Mesendoderm (in vitro differentiated cells): ENCODE data around the gene GABRG3.

Source experiments
- DNase-seq: peaks from one replicate; pipeline ENCODE4 v3.0.0; 2013
- H2AK5ac ChIP-seq: 2 replicates; pipeline ENCODE4 v1.6.1; 2013; ENCODE audit warnings: low read length, inconsistent platforms
- H2BK120ac ChIP-seq: 2 replicates; pipeline ENCODE4 v1.6.1; 2013; ENCODE audit warnings: low read depth, mild to moderate bottlenecking, low read length, moderate library complexity, mixed read lengths
- H2BK15ac ChIP-seq: replicated peaks from 2 replicates; pipeline ENCODE4 v1.6.1; 2013; ENCODE audit warnings: low read depth, mild to moderate bottlenecking, moderate library complexity
- H2BK5ac ChIP-seq: 2 replicates; pipeline ENCODE4 v1.6.1; 2013; ENCODE audit warnings: low read length, inconsistent platforms
- H3K18ac ChIP-seq: 2 replicates; pipeline ENCODE4 v1.6.1; 2013; ENCODE audit warnings: mild to moderate bottlenecking, low read length, mixed read lengths
- H3K23ac ChIP-seq: one replicate; pipeline ENCODE4 v1.6.1; 2013; ENCODE audit warnings: low read length
- H3K27ac ChIP-seq: 2 replicates; pipeline ENCODE4 v1.5.1; 2013; ENCODE audit warnings: low read depth, mild to moderate bottlenecking, inconsistent platforms, low read length, moderate library complexity
- H3K27me3 ChIP-seq: 2 replicates; pipeline ENCODE4 v1.6.1; 2013; ENCODE audit warnings: low read length, control low read depth, mild to moderate bottlenecking, inconsistent platforms; ENCODE audit not compliant: insufficient read depth, poor library complexity
- H3K36me3 ChIP-seq: 2 replicates; pipeline ENCODE4 v1.6.1; 2013; ENCODE audit warnings: low read length, inconsistent platforms; ENCODE audit not compliant: control insufficient read depth, insufficient read depth
- H3K4ac ChIP-seq: one replicate; pipeline ENCODE4 v1.6.1; 2013; ENCODE audit warnings: low read depth, mild to moderate bottlenecking, low read length, moderate library complexity
- H3K4me1 ChIP-seq: 2 replicates; pipeline ENCODE4 v1.6.1; 2013; ENCODE audit warnings: low read depth, low read length, inconsistent platforms; ENCODE audit not compliant: control insufficient read depth
- H3K4me2 ChIP-seq: 2 replicates; pipeline ENCODE4 v1.6.1; 2013; ENCODE audit warnings: low read length
- H3K4me3 ChIP-seq: 2 replicates; pipeline ENCODE4 v1.5.1; 2013; ENCODE audit warnings: mild to moderate bottlenecking, low read length
- H3K56ac ChIP-seq: one replicate; pipeline ENCODE4 v1.6.1; 2013; ENCODE audit warnings: low read length
- H3K79me1 ChIP-seq: 2 replicates; pipeline ENCODE4 v1.6.1; 2013; ENCODE audit warnings: low read length, inconsistent platforms
- H3K79me2 ChIP-seq: 2 replicates; pipeline ENCODE4 v1.6.1; 2013; ENCODE audit warnings: mild to moderate bottlenecking, low read length; ENCODE audit not compliant: control insufficient read depth, insufficient read depth
- H3K9ac ChIP-seq: 2 replicates; pipeline ENCODE4 v1.6.1; 2013; ENCODE audit warnings: low read length, inconsistent platforms
- H4K5ac ChIP-seq: one replicate; pipeline ENCODE4 v1.6.1; 2013; ENCODE audit warnings: low read length
- H4K8ac ChIP-seq: one replicate; pipeline ENCODE4 v1.6.1; 2013; ENCODE audit warnings: low read depth, mild to moderate bottlenecking, control low read depth, low read length, moderate library complexity
- WGBS: extraction: QIAGEN DNeasy Blood & Tissue Kit; methylation state at CpG from one replicate; pipeline ENCODE4 v1.1.7; 2013; ENCODE audit warnings: low lambda C conversion rate, missing lambda C conversion rate; ENCODE audit not compliant: insufficient coverage; ENCODE audit errors: extremely low coverage; 5-methylcytosine and 5-hydroxymethylcytosine counted together

Gene GABRG3

DNA sequence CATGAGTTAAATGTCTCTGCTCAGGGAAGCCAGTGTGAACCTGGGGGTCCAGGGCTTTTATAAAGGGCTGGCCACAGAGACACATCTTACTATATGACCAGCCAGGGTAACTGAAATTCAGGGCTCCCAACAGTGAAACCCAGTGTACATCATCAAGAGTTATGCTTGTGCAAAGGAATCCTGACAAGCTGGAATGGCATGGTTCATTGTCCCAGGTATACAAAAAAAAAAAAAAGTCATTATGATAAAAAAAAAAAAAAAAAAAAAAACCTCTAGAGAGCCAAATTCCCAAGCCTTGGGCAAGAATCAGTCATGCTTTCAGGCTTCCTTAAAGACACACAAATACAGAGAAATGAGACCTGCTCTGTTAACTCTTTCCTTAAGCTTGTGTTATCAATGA lies 452.0 kb downstream of the GABRG3 start:
- H3K23ac ChIP-seq = no peak overlapping the region
- no peak overlapping the region for H2BK15ac ChIP-seq
- no peaks in the 10 kb centered on the region for H3K79me1 ChIP-seq
- no peak overlapping the region for H3K4me3 ChIP-seq
- no peaks in the 10 kb centered on the region for H3K4me1 ChIP-seq
- H3K27me3 ChIP-seq = no peaks in the 10 kb centered on the region
- H4K5ac ChIP-seq = no peak overlapping the region
- H3K79me2 ChIP-seq = no peaks in the 10 kb centered on the region
- no peaks in the 10 kb centered on the region for H3K36me3 ChIP-seq
- H2BK5ac ChIP-seq = no peak overlapping the region
- DNase-seq = no peak
- H3K9ac ChIP-seq = no peak overlapping the region
- no peak overlapping the region for H3K27ac ChIP-seq
- H2AK5ac ChIP-seq = no peak overlapping the region
- H3K56ac ChIP-seq = no peak overlapping the region
- no peak overlapping the region for H2BK120ac ChIP-seq
- H3K4me2 ChIP-seq = no peak overlapping the region
- H4K8ac ChIP-seq = no peak overlapping the region
- no peak overlapping the region for H3K4ac ChIP-seq
- H3K18ac ChIP-seq = no peak overlapping the region

DNA sequence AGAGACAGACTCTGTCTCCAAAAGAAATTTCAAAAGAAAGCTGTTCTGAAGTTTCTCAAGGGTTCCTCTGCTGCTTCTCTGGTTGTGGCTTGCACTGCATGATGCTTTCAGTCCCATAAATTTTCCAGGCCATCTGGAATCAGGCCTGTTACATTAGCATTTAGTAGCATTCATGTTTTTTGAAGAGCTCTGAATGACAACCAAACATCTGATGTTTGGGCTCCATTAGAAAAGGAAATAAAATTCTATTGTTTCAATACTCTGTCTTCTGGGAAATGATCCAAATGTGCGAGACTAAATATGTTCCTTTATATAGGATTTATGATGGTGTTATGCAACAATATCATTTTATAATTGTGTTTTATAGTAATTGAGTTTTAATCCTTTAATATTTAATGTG lies 455.8 kb downstream of the GABRG3 start:
- H3K9ac ChIP-seq = no peak overlapping the region
- H3K4ac ChIP-seq = no peak overlapping the region
- H3K79me2 ChIP-seq = no peaks in the 10 kb centered on the region
- H4K8ac ChIP-seq = no peak overlapping the region
- no peak overlapping the region for H3K18ac ChIP-seq
- no peaks in the 10 kb centered on the region for H3K36me3 ChIP-seq
- H3K27me3 ChIP-seq = no peaks in the 10 kb centered on the region
- no peak overlapping the region for H2AK5ac ChIP-seq
- no peak overlapping the region for H3K4me2 ChIP-seq
- H3K27ac ChIP-seq = no peak overlapping the region
- no peak overlapping the region for H3K23ac ChIP-seq
- no peak overlapping the region for H2BK15ac ChIP-seq
- H2BK5ac ChIP-seq = no peak overlapping the region
- H4K5ac ChIP-seq = no peak overlapping the region
- WGBS = no CpG with 5 or more reads among the region's 1 CpG
- H3K79me1 ChIP-seq = no peaks in the 10 kb centered on the region
- no peak overlapping the region for H3K56ac ChIP-seq
- H2BK120ac ChIP-seq = no peak overlapping the region
- H3K4me3 ChIP-seq = no peak overlapping the region
- no peak for DNase-seq
- H3K4me1 ChIP-seq = no peaks in the 10 kb centered on the region

DNA sequence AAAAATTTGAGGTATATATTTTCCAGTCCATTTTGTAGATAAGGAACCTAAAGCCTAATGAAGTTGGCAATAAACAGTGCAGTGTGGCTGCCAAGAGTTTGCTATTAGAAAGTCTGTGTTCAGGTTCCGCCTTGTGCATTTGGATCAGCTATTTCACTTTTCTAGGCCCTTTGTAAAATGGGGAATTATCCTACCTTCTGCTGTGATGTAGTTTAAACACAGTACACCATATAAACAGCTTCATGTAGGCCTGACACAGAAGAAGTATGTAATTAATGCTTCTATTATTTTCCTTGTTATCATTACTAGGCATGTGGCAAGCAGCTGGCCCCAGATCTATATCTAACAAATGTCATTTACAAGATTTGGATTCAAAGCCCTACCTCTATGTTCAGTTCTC lies 456.3 kb downstream of the GABRG3 start:
- H3K4me1 ChIP-seq = no peaks in the 10 kb centered on the region
- H2BK120ac ChIP-seq = no peak overlapping the region
- no peak overlapping the region for H4K5ac ChIP-seq
- no peak overlapping the region for H3K4me3 ChIP-seq
- no peak for DNase-seq
- H3K27ac ChIP-seq = no peak overlapping the region
- no peak overlapping the region for H4K8ac ChIP-seq
- H3K9ac ChIP-seq = no peak overlapping the region
- H3K79me1 ChIP-seq = no peaks in the 10 kb centered on the region
- no peak overlapping the region for H3K4ac ChIP-seq
- no peak overlapping the region for H2BK15ac ChIP-seq
- no peaks in the 10 kb centered on the region for H3K36me3 ChIP-seq
- no peak overlapping the region for H3K4me2 ChIP-seq
- no peaks in the 10 kb centered on the region for H3K79me2 ChIP-seq
- no peak overlapping the region for H2BK5ac ChIP-seq
- no peak overlapping the region for H3K56ac ChIP-seq
- no peak overlapping the region for H2AK5ac ChIP-seq
- H3K23ac ChIP-seq = no peak overlapping the region
- no peak overlapping the region for H3K18ac ChIP-seq
- no CpG with 5 or more reads among the region's 1 CpG for WGBS
- no peaks in the 10 kb centered on the region for H3K27me3 ChIP-seq

DNA sequence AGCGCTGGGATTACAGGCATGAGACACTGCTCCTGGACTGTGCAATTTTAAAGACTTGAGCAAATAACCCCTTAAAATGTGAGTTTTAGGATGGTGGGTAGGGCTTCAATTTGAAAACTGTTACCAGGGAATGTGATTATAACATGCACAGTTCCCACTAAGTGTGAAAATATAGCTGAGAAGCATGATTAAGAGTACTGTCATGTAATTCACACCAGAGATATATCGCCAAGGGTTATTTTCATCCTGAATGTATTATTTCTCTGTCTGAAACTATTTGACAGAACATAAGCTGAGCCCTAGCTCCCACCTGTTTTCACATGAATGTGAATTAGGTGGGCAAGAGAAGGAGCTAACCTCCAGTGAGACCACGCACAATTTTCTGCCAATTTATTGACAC lies 457.2 kb downstream of the GABRG3 start:
- Histone ChIP-seq H2BK15ac (no peak overlapping the region), H3K27me3 (no peaks in the 10 kb centered on the region), H4K5ac (no peak overlapping the region), H3K79me1 (no peaks in the 10 kb centered on the region), H2BK5ac (no peak overlapping the region), H3K18ac (no peak overlapping the region), H3K27ac (no peak overlapping the region), H3K9ac (no peak overlapping the region), H2BK120ac (no peak overlapping the region), H4K8ac (no peak overlapping the region), H2AK5ac (no peak overlapping the region), H3K23ac (no peak overlapping the region), H3K4me2 (no peak overlapping the region), H3K4me3 (no peak overlapping the region), H3K4ac (no peak overlapping the region), H3K36me3 (no peaks in the 10 kb centered on the region), H3K79me2 (no peaks in the 10 kb centered on the region), H3K4me1 (no peaks in the 10 kb centered on the region), H3K56ac (no peak overlapping the region)
- no CpG with 5 or more reads among the region's 3 CpGs for WGBS
- no peak for DNase-seq

DNA sequence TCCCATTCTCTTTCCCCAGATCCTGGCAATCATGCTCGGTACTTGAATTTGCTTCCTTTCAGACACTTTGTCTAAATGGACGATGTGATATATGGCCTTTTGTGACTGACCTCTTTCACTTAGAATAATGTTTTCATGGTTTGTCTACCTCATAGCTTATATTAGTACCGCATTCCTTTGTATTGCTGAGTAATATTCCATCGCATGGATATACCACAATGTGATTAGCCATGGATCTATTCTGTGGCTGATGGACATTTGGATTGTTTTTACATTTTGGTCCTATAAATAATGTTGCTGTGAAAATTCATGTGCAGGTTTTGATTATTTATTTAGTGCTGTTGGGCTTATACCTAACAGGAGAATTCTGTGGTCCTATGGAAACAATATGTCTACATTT lies 458.6 kb downstream of the GABRG3 start:
- no peak overlapping the region for H4K5ac ChIP-seq
- H3K79me1 ChIP-seq = no peaks in the 10 kb centered on the region
- no peaks in the 10 kb centered on the region for H3K79me2 ChIP-seq
- no peak overlapping the region for H3K56ac ChIP-seq
- no peak overlapping the region for H3K4me2 ChIP-seq
- no peaks in the 10 kb centered on the region for H3K4me1 ChIP-seq
- H3K23ac ChIP-seq = no peak overlapping the region
- H3K4me3 ChIP-seq = no peak overlapping the region
- no peak overlapping the region for H3K4ac ChIP-seq
- no peak for DNase-seq
- H2BK5ac ChIP-seq = no peak overlapping the region
- no peaks in the 10 kb centered on the region for H3K36me3 ChIP-seq
- no peak overlapping the region for H3K27ac ChIP-seq
- no peak overlapping the region for H3K9ac ChIP-seq
- WGBS = no CpG with 5 or more reads among the region's 4 CpGs
- no peak overlapping the region for H2BK120ac ChIP-seq
- no peaks in the 10 kb centered on the region for H3K27me3 ChIP-seq
- no peak overlapping the region for H2BK15ac ChIP-seq
- H2AK5ac ChIP-seq = no peak overlapping the region
- no peak overlapping the region for H4K8ac ChIP-seq
- no peak overlapping the region for H3K18ac ChIP-seq

DNA sequence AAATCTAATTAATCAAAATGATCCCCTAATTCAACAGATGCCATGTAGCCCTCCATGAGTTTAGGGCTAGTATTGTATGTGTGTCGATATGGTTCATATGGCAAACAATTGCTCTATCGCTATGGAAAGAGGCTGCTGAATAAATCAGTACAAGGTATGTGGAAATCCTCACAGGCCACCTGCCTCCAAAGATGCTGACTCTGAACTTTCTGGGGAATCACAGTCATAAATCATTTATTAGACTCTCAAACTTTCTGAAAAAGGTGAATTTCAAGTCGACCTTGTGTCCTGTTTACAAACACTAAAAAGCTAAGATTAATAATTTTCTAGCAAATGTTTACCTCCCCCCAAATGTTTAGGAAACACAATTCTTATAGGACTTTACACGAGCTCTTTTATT lies 462.6 kb downstream of the GABRG3 start:
- Histone ChIP-seq H2AK5ac (no peak overlapping the region), H3K27ac (no peak overlapping the region), H3K79me2 (no peaks in the 10 kb centered on the region), H3K4me3 (no peak overlapping the region), H3K56ac (no peak overlapping the region), H3K79me1 (no peaks in the 10 kb centered on the region), H4K5ac (no peak overlapping the region), H2BK120ac (no peak overlapping the region), H3K9ac (no peak overlapping the region), H3K27me3 (no peaks in the 10 kb centered on the region), H3K4me1 (no peaks in the 10 kb centered on the region), H3K18ac (no peak overlapping the region), H2BK5ac (no peak overlapping the region), H3K23ac (no peak overlapping the region), H3K4me2 (no peak overlapping the region), H3K4ac (no peak overlapping the region), H2BK15ac (no peak overlapping the region), H3K36me3 (no peaks in the 10 kb centered on the region), H4K8ac (no peak overlapping the region)
- WGBS = no CpG with 5 or more reads among the region's 4 CpGs
- DNase-seq = no peak
